ENCODE measurements around the gene KIF18B.
"Not testable (repeated sequence)": the region's sequence is repeated elsewhere in the genome, so short reads cannot be mapped to it uniquely, and the experiment has no call there.

The KIF18B gene

DNA sequence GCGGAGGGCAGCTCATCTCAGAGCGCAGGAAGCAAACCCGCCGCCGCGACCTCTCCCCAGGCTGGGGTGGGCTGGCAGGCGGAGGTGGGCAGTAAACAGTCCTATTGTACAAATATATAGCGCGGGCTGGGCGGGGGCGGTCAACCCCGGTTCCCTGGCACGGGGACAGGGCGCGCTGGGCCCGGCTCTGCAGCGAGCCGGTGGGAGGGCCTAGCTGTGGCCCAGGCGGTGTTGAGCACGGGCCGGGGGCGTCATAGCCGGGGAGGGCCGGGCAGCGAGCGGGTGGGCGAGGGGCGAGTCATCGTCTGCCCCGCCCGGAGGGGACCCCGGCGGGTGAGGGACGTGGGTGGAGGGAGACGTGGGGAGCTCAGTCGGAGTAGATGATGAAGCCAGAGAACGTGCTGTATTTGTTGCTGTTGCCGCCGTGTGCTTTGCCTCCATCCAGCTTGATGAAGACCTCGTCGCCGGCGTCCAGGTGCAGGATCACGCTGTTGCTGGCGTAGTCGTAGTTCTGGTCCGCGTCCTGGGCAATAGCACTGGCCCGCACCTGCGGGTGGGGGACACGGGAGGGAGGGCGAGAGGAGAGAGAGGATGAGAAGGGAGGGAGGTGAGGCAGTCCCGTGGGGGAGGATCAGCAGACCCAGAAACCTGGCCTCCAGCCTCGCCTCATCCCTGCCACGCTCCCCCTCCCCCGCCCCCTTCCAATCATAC, 12.4 kb upstream of the KIF18B start:
- no peak overlapping the region for H3K27ac Mint-ChIP-seq
- peaks cover 10% of the 10 kb centered on the region for H3K4me1 Mint-ChIP-seq
- ATAC-seq, result peak; percentile 49
- peaks cover 5% of the 10 kb centered on the region for H3K36me3 Mint-ChIP-seq
- DNase-seq (ENCODE audit: low spot score in 2 of 2), result no peak
- H3K4me3 Mint-ChIP-seq, result peak overlapping the region; percentile 15
- H3K9me3 Mint-ChIP-seq, result no peaks in the 10 kb centered on the region

DNA sequence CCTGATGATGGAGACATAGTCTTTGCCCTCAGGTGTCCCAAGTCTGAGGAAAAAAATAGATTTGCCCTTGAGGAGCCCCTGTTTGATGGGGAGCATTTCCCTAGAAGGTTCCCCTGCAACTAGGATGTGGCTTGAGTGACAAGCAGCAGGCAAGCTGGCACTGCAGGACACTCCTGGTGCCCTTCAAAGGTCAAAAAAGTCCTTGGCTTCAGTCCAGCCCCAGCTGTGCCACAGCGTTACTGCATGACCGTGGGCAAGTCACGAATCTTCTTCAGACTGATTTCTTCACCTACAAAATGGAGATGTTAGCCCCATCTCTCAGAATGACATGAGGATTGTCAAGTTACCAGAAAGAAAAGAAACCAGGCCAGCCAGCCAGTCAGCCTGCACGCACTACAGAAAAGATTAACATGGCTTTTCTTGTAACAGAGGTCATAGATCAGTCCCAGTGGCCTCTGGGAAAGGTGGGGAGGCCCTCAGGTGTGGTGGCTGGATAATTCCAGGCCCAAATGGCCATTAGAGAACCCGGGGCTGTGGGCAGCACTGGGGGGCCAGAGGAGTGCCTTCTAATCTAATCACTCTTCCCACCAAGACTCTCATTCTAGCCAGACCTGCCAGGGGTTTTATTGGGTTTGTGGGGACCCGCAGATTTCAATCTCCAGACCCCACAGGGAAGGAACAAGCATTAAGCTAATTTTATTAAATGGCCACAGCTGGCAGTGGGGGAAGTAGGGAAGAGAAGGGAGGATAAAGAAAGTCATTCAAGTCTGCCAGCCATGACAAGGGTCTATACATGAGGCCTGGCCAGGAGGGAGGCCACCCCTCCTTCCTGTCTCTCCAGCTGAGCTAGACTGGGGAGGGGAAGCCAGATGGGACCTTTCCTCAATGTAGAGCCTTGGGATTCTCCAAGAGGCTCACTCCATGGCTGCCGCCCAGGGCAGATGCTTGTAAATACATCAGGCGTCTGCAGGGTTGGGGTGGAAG, 9.7 kb upstream of the KIF18B start:
- no peak overlapping the region for H3K4me3 Mint-ChIP-seq
- H3K27ac Mint-ChIP-seq, result no peak overlapping the region

GRCh38 chr17:44955674-44956425, 8.3 kb upstream of the KIF18B start:
- peaks cover 7% of the 10 kb centered on the region for H3K36me3 Mint-ChIP-seq
- no peak overlapping the region for H3K27ac Mint-ChIP-seq
- H3K9me3 Mint-ChIP-seq, result no peaks in the 10 kb centered on the region
- H3K4me3 Mint-ChIP-seq, result no peak overlapping the region
- DNase-seq (ENCODE audit: low spot score in 2 of 2), result no peak
- ATAC-seq, result no peak
- H3K4me1 Mint-ChIP-seq, result peaks cover 10% of the 10 kb centered on the region

More for the DNA sequence above, 9.7 kb upstream of the KIF18B start:
- Mint-ChIP-seq H3K9me3 (no peaks in the 10 kb centered on the region), H3K36me3 (peaks cover 7% of the 10 kb centered on the region), H3K4me1 (peaks cover 10% of the 10 kb centered on the region)
- no peak for ATAC-seq
- no peak for DNase-seq (ENCODE audit: low spot score in 2 of 2)

DNA sequence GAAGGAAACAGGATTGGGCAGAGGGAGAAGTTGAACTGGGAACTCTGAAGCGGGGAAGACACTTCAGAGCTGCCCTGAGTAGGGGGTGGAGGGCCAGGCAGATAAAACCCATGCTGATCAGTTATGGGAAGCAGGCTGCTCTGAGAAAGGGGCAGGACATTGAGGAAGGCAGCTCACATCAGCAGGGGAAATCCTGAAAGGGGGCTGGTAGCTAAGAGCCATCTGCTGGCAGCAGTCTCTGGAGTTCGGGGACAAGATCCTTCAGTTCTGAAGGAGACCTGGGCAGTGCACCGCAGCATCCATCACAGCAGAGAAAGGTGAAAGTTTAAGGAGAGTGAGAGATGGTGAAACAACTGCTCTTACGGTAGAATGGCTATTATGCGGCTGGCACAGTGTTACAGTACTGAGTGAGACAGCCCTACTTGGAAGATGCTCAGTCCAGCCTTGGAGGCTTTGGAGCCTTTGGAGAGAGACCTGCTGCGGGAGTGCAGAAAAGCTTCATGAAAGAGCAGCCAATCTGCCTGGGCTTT, 5.4 kb upstream of the KIF18B start:
- Mint-ChIP-seq H3K4me1 (no peaks in the 10 kb centered on the region), H3K4me3 (no peak overlapping the region), H3K36me3 (peaks cover 7% of the 10 kb centered on the region), H3K9me3 (no peaks in the 10 kb centered on the region), H3K27ac (peak overlapping the region; percentile 48)
- ATAC-seq, result no peak
- DNase-seq (ENCODE audit: low spot score in 2 of 2), result no peak

DNA sequence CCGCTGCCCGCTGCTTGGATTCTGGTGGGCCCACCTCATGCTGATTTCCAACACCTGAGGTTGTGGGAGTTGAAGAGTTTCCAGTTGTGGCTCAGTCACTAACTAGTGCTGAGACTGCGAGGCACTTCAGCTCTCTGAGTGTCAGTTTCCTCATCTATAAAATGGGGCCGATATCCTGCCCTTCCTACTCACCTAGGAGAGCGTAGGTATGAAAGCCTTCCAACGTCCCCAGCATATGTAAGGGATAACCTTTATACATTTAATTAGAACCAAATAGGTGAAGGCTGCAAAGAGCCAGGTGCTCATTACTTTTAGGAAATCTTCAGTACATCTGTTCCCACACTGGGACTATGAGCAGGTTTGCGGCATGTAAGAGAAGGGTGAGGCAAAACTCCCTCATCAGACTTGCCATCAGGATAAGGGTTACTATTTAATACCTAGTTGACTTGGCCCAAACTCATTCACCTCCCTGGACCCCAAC, 782 bp upstream of the KIF18B start:
- no peak for ATAC-seq
- Mint-ChIP-seq H3K9me3 (no peaks in the 10 kb centered on the region), H3K27ac (peak overlapping the region; percentile 86), H3K4me1 (no peaks in the 10 kb centered on the region), H3K4me3 (peak overlapping the region; percentile 80), H3K36me3 (peaks cover 8% of the 10 kb centered on the region)
- DNase-seq (ENCODE audit: low spot score in 2 of 2), result no peak

- peak overlapping the region; percentile 80 for H3K4me3 Mint-ChIP-seq
- DNase-seq (ENCODE audit: low spot score in 2 of 2); H3K9me3 Mint-ChIP-seq; H3K4me1 Mint-ChIP-seq; H3K36me3 Mint-ChIP-seq; H3K27ac Mint-ChIP-seq; ATAC-seq: not testable (repeated sequence)
Observed at GRCh38 chr17:44945652-44946051, 1.9 kb downstream of the KIF18B start.

DNA sequence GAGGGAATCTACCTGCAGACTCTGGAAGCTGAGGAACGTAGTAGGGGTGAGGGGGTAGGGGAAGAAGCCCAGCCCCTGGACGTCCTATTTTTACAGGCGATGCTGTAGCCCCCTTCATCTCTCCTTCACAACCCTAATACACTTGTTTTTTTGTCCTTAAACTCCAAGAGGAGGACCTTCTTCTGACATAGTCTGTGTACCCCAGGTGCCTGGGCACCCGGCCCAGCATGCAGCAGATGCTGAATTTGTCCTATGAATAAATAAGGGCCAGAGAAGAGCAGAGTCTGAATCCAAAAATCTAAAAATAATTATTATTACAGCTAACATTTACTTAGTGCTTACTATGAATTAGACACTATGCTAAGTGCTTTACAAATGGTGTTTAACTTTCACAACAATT, 5.1 kb downstream of the KIF18B start:
- peaks cover 8% of the 10 kb centered on the region for H3K4me1 Mint-ChIP-seq
- H3K27ac Mint-ChIP-seq, result no peak overlapping the region
- ATAC-seq (no peak), DNase-seq (ENCODE audit: low spot score in 2 of 2) (no peak)
- H3K9me3 Mint-ChIP-seq, result no peaks in the 10 kb centered on the region
- H3K36me3 Mint-ChIP-seq, result peaks cover 22% of the 10 kb centered on the region
- H3K4me3 Mint-ChIP-seq, result no peak overlapping the region

GRCh38 chr17:44941712-44942331, 5.8 kb downstream of the KIF18B start:
- H3K9me3 Mint-ChIP-seq, result no peaks in the 10 kb centered on the region
- H3K4me3 Mint-ChIP-seq, result no peak overlapping the region
- DNase-seq (ENCODE audit: low spot score in 2 of 2), result no peak
- H3K36me3 Mint-ChIP-seq, result peaks cover 22% of the 10 kb centered on the region
- H3K4me1 Mint-ChIP-seq, result peaks cover 8% of the 10 kb centered on the region
- no peak for ATAC-seq
- H3K27ac Mint-ChIP-seq, result no peak overlapping the region

DNA sequence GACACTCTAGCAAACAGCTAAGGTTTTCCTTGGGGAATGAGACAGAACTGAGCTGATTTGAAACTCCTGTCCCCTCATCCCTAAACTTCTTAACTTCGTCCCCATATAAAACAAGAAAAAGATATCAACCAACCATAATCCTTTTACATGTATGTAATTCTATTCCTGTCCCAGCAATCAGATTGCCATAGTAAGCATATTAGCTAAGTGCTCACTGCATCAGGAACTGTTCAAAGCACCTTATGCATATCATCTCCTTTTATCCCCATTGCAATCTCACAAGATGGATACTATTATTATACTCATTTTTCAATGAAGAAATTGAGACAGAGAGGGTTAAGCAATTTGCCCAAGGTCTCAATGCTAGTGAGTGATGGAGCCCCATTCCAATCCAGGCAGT, 6.8 kb downstream of the KIF18B start:
- Mint-ChIP-seq H3K4me1 (peaks cover 8% of the 10 kb centered on the region), H3K36me3 (peaks cover 22% of the 10 kb centered on the region), H3K4me3 (no peak overlapping the region), H3K9me3 (no peaks in the 10 kb centered on the region), H3K27ac (no peak overlapping the region)
- no peak for ATAC-seq
- no peak for DNase-seq (ENCODE audit: low spot score in 2 of 2)

- Mint-ChIP-seq H3K36me3 (peaks cover 22% of the 10 kb centered on the region), H3K27ac (no peak overlapping the region), H3K9me3 (no peaks in the 10 kb centered on the region), H3K4me3 (no peak overlapping the region), H3K4me1 (peaks cover 8% of the 10 kb centered on the region)
- DNase-seq (ENCODE audit: low spot score in 2 of 2) (no peak), ATAC-seq (no peak)
Observed at GRCh38 chr17:44940317-44940716, 7.3 kb downstream of the KIF18B start.

GRCh38 chr17:44935116-44935515, 12.5 kb downstream of the KIF18B start:
- Mint-ChIP-seq H3K4me3 (no peak overlapping the region), H3K4me1 (no peaks in the 10 kb centered on the region), H3K36me3 (peaks cover 11% of the 10 kb centered on the region), H3K9me3 (no peaks in the 10 kb centered on the region), H3K27ac (peak overlapping the region; percentile 5)
- ATAC-seq (no peak), DNase-seq (ENCODE audit: low spot score in 2 of 2) (no peak)

DNA sequence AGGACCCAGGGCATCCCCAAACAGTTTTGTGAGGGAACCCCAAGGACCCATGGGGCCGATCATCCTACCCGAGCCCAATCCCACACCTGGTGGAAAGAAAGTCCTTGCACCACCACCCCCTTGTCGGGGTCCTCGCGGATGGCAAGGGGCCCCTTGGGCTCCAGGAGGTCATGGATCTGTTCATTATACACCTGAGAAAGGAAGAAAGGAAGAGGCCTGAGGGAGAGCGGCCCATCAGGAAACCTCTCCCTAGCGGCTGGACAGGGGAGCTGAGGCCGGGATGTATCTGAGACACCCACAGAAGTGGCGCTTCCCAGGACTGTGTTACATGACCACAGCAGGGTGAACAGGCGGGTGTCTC, 12.8 kb downstream of the KIF18B start:
- H3K4me1 Mint-ChIP-seq, result no peaks in the 10 kb centered on the region
- DNase-seq (ENCODE audit: low spot score in 2 of 2) (no peak), ATAC-seq (no peak)
- no peak overlapping the region for H3K27ac Mint-ChIP-seq
- H3K36me3 Mint-ChIP-seq, result peaks cover 12% of the 10 kb centered on the region
- H3K9me3 Mint-ChIP-seq, result no peaks in the 10 kb centered on the region
- H3K4me3 Mint-ChIP-seq, result no peak overlapping the region

- no peak for DNase-seq (ENCODE audit: low spot score in 2 of 2)
- Mint-ChIP-seq H3K4me3 (no peak overlapping the region), H3K4me1 (no peaks in the 10 kb centered on the region), H3K36me3 (peaks cover 9% of the 10 kb centered on the region), H3K9me3 (no peaks in the 10 kb centered on the region), H3K27ac (no peak overlapping the region)
- ATAC-seq, result no peak
Observed at GRCh38 chr17:44933824-44934744, 13.5 kb downstream of the KIF18B start.

DNA sequence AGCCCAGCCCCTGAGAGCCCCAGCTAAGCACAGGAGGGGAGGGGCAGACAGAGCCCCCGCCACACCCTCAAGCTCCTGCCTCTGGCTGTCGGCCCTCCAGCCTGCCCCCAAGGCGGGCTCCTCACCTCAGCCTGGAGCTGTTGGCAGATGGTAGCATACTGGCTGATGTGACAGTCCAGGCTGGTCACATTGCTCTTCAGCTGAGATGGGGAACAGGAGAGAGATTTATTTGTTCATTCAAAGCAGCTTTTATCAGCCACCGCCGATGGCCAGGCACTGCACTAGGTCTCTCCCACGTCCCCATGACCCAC, 14.8 kb downstream of the KIF18B start:
- Mint-ChIP-seq H3K9me3 (no peaks in the 10 kb centered on the region), H3K36me3 (peaks cover 7% of the 10 kb centered on the region), H3K27ac (no peak overlapping the region), H3K4me3 (no peak overlapping the region), H3K4me1 (no peaks in the 10 kb centered on the region)
- ATAC-seq (no peak), DNase-seq (ENCODE audit: low spot score in 2 of 2) (no peak)
